Suprapubic skin (tissue), 4 donors: ENCODE results near the gene TRIM37.
A peak's percentile ranks its signal among the peaks of the same experiment; 100 is the strongest.

Source experiments
- CTCF ChIP-seq, 2 donors: fragments of 200-600 bp in 1 of 2; fragments of 450-650 bp in 1 of 2; sonication (generic) in 1 of 2; IDR thresholded peaks; one replicate each; pipeline ENCODE4 v1.5.1; 2016 to 2019; ENCODE audit warnings: antibody characterized with exemption in 2 of 2, mild to moderate bottlenecking in 1 of 2, moderate library complexity in 1 of 2
- EP300 ChIP-seq: sonication (generic); formaldehyde crosslinking; IDR thresholded peaks from one replicate; pipeline ENCODE4 v1.6.1; 2017; ENCODE audit warnings: antibody characterized with exemption
- POLR2A ChIP-seq, 2 donors: fragments of 450-650 bp; IDR thresholded peaks; one replicate each; pipeline ENCODE4 v1.6.1; 2017; ENCODE audit warnings: antibody characterized with exemption in 2 of 2, mild to moderate bottlenecking in 2 of 2, moderate library complexity in 2 of 2
- POLR2AphosphoS5 ChIP-seq, 3 donors: sonication (generic); formaldehyde crosslinking; IDR thresholded peaks; one replicate each; pipeline ENCODE4 v1.6.1; 2017; ENCODE audit warnings: antibody characterized with exemption in 3 of 3

DNA sequence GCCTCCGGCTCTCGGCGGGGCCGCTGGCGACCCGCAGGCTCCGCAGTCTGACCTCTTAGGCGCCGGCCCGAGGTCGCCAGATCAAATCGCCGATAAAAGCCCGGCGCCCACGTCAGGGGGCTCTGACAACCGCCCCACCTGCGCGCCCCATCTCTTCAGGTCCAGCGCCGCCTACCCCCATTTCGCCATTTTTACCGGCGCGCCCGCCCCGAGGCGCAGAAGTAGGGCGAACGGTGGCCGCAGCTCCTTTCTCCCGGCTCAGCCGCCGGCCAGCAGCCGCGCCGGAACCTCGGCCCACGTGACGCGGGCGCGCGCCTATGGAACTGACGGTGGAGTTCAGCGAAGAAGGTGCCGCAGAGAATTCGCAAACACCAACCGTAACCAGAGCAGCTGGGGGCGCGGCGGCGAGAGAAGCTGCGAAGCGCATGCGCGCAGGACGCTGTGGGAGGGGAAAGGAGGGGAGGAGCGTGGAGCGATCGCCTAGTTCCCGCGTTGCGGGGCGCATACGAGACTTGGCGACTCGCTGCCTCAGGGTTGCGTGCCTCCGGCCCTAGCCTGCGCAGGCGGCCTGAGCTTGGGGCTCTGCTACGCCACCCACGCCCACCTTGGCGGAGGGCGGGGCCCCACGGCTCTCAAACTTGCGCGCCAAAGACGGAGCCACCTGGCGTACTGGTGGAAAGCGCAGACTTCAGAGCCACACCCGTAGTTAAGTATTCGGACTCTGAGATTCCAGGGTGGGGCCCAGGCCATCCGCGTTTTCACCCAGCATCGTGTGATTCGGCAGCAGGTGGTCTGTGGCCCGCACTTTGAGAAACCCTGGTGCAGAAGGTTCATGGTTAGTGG, at the start of gene TRIM37:
- no peak for TF ChIP-seq CTCF (IDR thresholded peaks at IDR 0.05)
- TF ChIP-seq POLR2A (IDR thresholded peaks at IDR 0.05) = peak in 1 of 2 donors; percentile 26
- TF ChIP-seq EP300 = no peak
- TF ChIP-seq POLR2AphosphoS5 (IDR thresholded peaks at IDR 0.05) = peak in 1 of 3 donors; percentile 81
